HG02588 (cell line): ENCODE data around the gene BFAR.
"Not testable (repeated sequence)": the region's sequence is repeated elsewhere in the genome, so short reads cannot be mapped to it uniquely, and the experiment has no call there.

ENCODE experiments used
- ATAC-seq: cut with Tn5 transposase; IDR thresholded peaks from one replicate; pipeline ENCODE4 v1.9.1; 2021; ENCODE audit warnings: mild to moderate bottlenecking, moderate library complexity; ENCODE audit not compliant: unreplicated experiment

The BFAR gene

DNA sequence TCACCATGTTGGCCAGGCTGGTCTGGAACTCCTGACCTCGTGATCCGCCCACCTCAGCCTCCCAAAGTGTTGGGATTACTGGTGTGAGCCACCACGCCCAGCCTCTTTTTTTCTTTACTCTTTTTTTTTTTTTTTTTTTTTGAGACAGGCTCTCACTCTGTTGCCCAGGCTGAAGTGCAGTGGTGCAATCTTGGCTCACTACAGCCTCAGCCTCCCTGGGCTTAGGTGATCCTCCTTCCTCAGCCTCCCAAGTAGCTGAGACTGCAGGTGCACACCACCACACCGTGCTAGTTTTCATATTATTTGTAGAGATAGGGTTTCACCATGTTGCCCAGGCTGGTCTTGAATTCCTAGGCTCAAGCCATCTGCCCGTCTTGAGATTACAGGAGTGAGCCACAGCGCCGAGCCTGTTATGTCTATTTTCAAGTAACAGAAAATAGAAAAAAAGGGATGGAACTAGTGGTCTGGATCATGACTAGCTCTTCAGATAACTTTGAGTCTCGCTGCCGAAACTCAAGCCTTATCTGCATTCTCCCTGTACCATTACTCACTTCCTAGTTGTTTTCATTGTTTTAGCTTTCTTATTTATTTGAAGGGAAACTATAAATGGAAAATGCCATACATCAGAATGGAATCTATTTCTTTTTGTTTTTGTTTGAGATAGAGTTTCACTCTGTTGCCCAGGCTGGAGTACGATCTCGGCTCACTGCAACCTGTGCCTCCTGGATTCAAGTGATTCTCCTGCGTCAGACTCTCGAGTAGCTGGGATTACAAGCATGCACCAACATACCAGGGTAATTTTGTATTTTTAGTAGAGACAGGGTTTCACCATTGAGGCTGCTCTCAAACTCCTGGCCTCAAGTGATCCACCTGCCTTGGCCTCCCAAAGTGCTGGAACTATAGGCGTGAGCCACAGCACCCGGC is 53.4 kb downstream of the BFAR start:
- ATAC-seq = not testable (repeated sequence)

DNA sequence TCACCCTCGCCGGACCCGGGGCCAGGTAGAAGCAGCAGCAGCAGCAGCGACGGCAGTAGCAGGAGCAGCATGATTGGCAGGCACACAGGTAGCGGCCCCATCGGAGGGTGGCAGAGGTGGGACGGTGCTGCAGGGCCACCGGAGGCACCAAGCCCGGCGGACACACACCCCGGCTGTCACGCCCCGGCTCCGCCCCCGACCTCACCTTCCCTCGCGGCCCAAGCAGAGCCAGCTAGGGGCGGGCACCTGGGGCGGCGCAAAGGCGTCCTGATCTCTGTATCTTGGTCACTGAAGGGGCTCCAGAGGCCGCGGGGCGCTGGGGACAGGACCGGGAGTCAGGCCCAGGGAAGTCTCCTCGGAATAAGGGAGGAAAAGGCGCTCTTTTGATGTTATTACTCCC is 61.4 kb downstream of the BFAR start, which contains the start of gene PLA2G10:
PLA2G10 (minus strand) TSS at position 180 of the 400 bp plus-strand sequence; CDS start at position 101, 79 bp downstream.
- not testable (repeated sequence) for ATAC-seq

DNA sequence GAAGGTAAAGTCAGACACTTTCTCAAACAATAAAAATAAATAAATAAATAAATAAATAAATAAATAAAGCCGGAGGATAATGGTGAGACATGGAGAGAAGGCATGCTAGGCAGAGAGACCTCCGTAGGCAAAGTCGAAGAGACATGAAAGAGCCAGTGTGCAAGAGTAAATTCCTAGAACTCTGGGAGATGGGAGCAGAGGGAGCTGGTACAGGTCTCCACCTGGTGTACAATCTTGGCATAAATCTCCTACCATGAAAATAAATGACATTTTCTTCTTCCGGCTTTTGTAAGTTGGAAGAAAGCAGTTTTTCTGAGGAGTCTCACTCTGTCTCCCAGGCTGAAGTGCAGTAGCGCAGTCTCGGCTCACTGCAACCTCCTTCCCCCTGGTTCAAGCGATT is 69.1 kb downstream of the BFAR start:
- not testable (repeated sequence) for ATAC-seq

DNA sequence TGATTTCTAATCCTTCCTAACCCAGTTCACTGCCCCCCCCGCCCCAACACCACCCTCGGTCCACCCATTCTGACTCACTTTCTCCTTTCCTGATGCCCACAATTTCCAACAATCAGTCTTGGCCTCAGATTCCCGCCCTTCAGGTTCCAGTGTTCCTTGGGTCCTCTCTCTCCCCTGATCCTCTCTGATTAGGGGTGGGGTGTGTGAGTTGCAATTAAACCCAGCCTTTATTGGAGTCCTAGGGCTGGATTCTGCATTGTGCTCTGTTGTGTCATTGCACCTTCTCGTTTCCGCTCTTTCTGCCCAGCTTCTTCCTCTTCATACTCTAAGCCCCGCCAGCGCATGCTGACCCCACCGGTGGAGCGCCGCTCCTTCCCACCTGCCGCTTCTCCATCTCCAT is 69.9 kb downstream of the BFAR start:
- ATAC-seq = not testable (repeated sequence)

DNA sequence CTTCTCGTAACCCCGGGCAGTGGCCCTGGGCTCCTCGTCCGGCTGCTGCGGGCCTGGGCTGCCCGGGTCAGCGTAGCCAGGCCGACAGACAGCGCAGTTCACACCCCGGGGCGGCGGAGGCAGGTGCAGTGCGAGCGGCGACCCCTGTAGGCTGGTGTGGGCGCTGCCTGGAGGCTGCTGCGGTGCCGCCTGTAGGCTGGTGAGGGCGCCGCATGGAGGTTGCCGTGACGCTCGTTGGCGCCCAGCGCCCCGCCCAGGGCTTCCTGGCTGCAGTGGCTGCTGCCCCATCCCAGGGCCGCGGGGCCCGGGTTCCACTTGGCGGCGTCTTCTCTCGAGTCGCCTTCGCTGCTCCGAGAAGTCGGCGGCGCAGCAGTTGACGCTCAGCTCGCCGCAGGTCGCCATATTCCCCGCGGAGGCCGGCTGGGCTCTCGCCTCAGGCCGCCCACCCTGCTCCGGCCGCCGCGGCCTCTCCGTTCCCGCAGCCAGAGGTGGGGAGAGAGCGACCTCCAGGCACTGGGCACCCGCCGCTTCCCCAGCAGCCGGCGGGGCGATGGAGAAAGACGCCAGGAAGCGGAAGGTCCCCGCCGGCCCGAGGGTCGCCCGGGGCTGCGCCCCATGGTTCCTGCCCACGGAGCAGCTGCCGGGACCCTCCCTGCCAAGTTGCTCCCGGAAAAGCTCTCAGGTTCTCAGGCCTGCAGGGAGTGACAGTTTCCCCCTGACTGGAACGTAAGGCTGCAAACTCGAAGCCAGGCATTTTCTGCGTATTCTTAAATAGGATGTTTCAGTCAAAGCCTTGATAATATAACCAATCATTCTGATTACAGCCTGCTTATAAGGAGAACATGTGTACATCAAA is 70.6 kb downstream of the BFAR start, which contains the start of gene NPIPA3:
NPIPA3 (plus strand) TSS at position 256 of the 856 bp plus-strand sequence. CDS start 5,533 bp downstream, outside the sequence.
- peak; percentile 95 for ATAC-seq
